ENCODE data around the gene ASS1.

DNA sequence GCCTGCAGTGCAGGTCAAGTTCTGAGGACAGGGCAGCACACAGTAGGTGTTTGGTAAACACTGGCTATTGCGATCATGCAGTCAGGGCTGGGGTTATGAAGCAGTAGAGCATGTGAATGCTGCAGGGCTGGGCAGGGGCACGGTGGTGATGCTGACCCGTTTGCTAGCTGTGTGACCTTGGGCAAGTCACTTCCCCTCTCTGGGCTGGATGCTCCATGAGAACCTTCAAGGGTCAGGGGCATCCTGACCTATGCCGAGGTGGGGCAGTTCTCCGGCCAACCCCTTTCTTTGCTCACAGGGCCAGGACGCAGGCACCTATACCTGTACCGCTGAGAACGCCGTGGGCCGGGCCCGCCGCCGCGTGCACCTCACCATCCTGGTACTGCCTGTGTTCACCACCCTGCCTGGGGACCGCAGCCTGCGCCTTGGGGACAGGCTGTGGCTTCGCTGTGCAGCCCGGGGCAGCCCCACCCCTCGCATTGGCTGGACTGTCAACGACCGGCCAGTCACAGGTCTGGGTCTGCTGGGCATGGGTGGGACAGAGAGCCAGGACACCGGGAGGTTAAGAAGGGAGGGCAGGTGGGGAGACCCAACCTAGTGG, 39.0 kb upstream of the ASS1 start:
- no peak for TF ChIP-seq CTCF (IDR thresholded peaks at IDR 0.05; ENCODE audit: low read depth, low read length, poor library complexity, severe bottlenecking)
- TF ChIP-seq EZH2phosphoT487 (IDR thresholded peaks at IDR 0.05; ENCODE audit: borderline replicate concordance, low read length) = no peak
